Endothelial cell of umbilical vein (primary cell): Measurements from ENCODE around the gene PLXNA4.

Source experiments
- CTCF ChIP-seq, 2 donors: IDR thresholded peaks; 1 replicate in 1 of 2; 2 replicates in 1 of 2; pipeline ENCODE4 v1.5.1; 2011; ENCODE audit warnings: low read length in 2 of 2, mild to moderate bottlenecking in 2 of 2, moderate library complexity in 2 of 2, control low read depth in 1 of 2, inconsistent platforms in 1 of 2, low read depth in 1 of 2; ENCODE audit not compliant: insufficient read depth in 1 of 2; ENCODE audit errors: extremely low read depth in 1 of 2
- EZH2 ChIP-seq: IDR thresholded peaks from 2 replicates; pipeline ENCODE4 v1.6.1; 2012; ENCODE audit warnings: borderline replicate concordance, low read depth, mild to moderate bottlenecking, moderate library complexity, low read length, inconsistent platforms; ENCODE audit not compliant: severe bottlenecking
- FOS ChIP-seq: IDR thresholded peaks from 2 replicates; pipeline ENCODE4 v1.6.1; 2011; ENCODE audit warnings: mild to moderate bottlenecking, low read length, moderate library complexity, borderline replicate concordance; ENCODE audit not compliant: insufficient read depth
- MAX ChIP-seq: IDR thresholded peaks from 2 replicates; pipeline ENCODE4 v1.6.1; 2011; ENCODE audit not compliant: insufficient read depth, insufficient read length
- MYC ChIP-seq: IDR thresholded peaks from one replicate; pipeline ENCODE4 v1.6.1; 2011; ENCODE audit warnings: mild to moderate bottlenecking, low read depth, low read length
- POLR2A ChIP-seq: IDR thresholded peaks from 2 replicates; pipeline ENCODE4 v1.6.1; 2012; ENCODE audit warnings: low read depth, mild to moderate bottlenecking, control low read depth, low read length
- POLR2AphosphoS5 ChIP-seq: IDR thresholded peaks from 2 replicates; pipeline ENCODE4 v1.6.1; 2012; ENCODE audit warnings: low read depth, mild to moderate bottlenecking, control low read depth, low read length, moderate library complexity; ENCODE audit not compliant: insufficient read depth

- no peak for TF ChIP-seq CTCF (IDR thresholded peaks at IDR 0.05; ENCODE audit: extremely low read depth in 1 of 2, insufficient read depth in 1 of 2, low read depth in 1 of 2, low read length in 2 of 2)
- TF ChIP-seq POLR2A = no peak
- no peak for TF ChIP-seq EZH2
- no peak for TF ChIP-seq MAX
- no peak for TF ChIP-seq MYC
- no peak for TF ChIP-seq FOS
- no peak for TF ChIP-seq POLR2AphosphoS5
These were observed 209.3 kb downstream of the PLXNA4 start for GRCh38 chr7:132367004-132367403.
